ENCODE data around the gene EPN3.
A peak's percentile ranks its signal among the peaks of the same experiment; 100 is the strongest.

The EPN3 gene

DNA sequence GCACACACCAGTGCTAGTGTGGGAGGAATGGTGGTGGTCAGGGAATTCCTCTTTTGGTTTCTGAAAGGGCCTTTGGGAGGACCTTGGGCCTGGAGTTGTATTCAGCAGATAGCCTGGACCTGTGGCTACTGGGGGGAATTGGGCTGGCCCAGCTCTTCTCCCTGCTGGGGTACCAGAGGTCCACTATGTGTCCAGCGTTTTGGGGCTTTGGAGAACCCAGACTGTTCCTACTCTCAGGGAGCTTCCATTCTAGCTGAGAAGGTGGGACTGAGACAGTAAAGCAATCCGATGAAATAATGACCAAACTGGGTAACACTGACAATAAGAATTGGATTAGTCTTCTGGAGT is 2.4 kb downstream of the EPN3 start:
- TF ChIP-seq ZNF274 (IDR thresholded peaks at IDR 0.05; ENCODE audit: low read depth, low read length) = no peak
- H3K4me3 ChIP-seq (ENCODE audit: low read length) = no peak overlapping the region

- TF ChIP-seq ZNF274 (IDR thresholded peaks at IDR 0.05; ENCODE audit: low read depth, low read length) = no peak
- H3K4me3 ChIP-seq (ENCODE audit: low read length) = no peak overlapping the region
Observed at GRCh38 chr17:50535407-50535806, 2.9 kb downstream of the EPN3 start.

GRCh38 chr17:50536683-50537646 is 4.4 kb downstream of the EPN3 start:
- no peak overlapping the region for H3K4me3 ChIP-seq (ENCODE audit: low read length)
- TF ChIP-seq ZNF274 (IDR thresholded peaks at IDR 0.05; ENCODE audit: low read depth, low read length) = no peak

DNA sequence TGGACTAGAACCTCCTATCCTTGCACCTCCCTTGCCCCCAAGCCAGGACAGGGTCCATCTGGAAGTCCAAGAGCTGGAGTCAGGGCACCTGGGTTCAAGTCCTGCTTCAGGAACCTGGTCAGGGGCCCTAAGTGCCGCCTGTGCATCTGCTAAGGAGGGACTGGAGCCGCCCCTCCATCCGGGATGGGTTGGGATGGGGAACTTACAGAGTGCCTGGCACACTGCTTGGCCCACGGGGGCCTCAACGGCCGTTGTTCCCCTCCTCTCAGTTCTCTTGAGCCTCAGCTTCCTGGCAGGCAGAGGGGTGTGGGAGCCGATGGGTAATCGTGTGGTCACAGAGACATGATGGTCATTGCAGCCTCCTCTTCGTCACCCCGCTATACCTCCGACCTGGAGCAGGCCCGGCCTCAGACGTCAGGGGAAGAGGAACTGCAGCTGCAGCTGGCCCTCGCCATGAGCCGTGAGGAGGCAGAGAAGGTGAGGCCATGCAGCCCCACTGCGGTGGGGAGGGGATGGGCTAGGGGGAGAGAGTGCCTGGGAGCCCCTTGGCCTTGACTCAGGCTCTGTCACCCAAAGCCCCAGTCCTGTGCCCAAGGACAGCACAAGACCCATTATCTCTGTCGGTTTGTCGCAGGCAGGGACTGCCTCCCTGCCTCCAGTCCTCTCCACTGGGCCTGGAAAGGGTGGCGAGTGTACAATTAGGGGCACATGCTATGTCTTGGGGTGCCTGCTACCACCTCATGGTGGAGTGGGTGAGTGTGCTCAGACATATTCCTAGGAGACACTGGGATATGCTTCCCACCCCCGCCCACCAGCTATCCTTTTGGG is 5.4 kb downstream of the EPN3 start:
- no peak overlapping the region for H3K4me3 ChIP-seq (ENCODE audit: low read length)
- no peak for TF ChIP-seq ZNF274 (IDR thresholded peaks at IDR 0.05; ENCODE audit: low read depth, low read length)

DNA sequence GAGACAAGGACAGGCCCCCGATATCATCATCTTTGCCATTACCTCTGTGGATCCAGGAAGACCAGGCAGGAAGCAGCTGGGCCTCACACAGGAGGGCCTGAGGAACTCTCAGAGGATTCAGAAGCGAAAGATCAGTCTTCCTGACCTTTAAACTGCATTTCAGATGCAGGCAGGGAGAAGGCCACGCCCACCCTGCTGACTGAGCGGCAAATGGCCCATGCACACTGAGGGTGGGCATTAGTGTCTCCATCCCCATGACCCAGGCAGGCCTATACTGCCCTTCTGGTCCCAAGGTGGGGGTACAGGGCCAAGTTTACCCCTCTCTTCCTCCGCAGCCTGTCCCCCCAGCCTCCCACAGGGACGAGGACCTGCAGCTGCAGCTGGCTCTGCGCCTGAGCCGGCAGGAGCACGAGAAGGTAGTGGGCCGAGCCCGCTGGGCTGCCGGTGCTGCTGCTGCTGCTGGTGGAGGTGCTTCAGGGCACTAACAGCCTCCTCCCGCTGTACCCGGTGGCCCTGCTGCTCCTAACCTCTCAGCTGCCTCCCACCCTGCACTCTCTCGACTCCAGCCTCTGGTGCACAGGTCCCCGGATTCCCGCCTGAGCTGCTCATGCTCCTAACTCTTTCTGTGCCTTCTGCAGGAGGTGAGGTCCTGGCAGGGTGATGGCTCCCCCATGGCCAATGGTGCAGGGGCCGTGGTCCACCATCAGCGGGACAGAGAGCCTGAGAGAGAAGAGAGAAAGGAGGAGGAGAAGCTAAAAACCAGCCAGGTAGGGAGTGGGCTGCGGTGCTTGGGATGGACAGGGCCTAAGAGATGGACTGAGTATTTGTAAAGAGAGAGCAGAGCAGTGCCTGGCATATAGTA is 6.2 kb downstream of the EPN3 start:
- no peak for TF ChIP-seq ZNF274 (IDR thresholded peaks at IDR 0.05; ENCODE audit: low read depth, low read length)
- no peak overlapping the region for H3K4me3 ChIP-seq (ENCODE audit: low read length)

- no peak overlapping the region for H3K4me3 ChIP-seq (ENCODE audit: low read length)
- no peak for TF ChIP-seq ZNF274 (IDR thresholded peaks at IDR 0.05; ENCODE audit: low read depth, low read length)
Observed at GRCh38 chr17:50539762-50540559, 7.4 kb downstream of the EPN3 start.

GRCh38 chr17:50540560-50541401 is 8.2 kb downstream of the EPN3 start:
- no peak for TF ChIP-seq ZNF274 (IDR thresholded peaks at IDR 0.05; ENCODE audit: low read depth, low read length)

GRCh38 chr17:50541402-50541715 is 8.8 kb downstream of the EPN3 start:
- TF ChIP-seq ZNF274 (IDR thresholded peaks at IDR 0.05; ENCODE audit: low read depth, low read length) = no peak
- H3K4me3 ChIP-seq (ENCODE audit: low read length) = no peak overlapping the region; the same call in 1 of the 2 replicates

More at GRCh38 chr17:50540560-50541401, 8.2 kb downstream of the EPN3 start:
- no peak overlapping the region for H3K4me3 ChIP-seq (ENCODE audit: low read length)

DNA sequence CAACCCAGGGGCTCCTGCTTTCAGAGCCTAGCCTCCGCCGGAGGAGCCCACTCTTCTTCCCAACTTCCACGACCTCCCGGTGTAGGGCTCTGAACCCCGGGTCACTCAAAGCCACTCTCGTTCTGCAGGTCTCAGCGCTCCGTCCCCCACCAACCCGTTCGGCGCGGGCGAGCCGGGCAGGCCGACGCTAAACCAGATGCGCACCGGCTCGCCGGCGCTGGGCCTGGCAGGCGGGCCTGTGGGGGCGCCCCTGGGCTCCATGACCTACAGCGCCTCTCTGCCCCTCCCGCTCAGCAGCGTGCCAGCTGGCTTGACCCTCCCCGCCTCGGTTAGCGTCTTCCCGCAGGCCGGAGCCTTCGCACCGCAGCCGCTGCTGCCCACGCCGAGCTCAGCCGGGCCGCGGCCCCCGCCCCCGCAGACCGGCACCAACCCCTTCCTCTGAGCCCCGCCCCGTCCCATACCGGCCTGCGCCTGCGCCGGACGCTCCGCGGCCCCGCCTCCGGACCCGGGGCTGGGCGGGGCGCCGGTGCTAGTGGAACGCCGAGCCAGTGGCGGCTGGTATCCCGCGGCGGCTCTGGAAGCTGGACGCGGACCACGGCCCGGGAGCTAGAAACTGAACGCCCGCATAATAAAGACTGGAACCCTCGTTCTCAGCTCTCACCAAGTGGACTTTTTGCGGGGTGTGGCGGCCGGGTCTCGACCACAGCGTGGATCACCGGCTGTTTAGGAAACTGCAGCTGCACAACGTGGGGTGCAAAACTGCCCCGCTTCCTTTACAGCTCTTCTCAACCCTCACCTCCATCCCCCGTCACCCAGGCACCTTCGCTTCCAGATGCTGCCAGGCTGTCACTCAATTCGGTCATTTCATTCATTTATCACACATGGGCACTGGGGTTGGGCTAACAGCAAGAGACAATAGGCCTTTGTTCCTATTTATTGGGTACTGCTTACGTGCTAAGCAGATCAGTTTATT is 9.5 kb downstream of the EPN3 start:
- H3K4me3 ChIP-seq (ENCODE audit: low read length) = peak overlapping the region; percentile 55; the same call in 1 of the 2 replicates
- no peak for TF ChIP-seq ZNF274 (IDR thresholded peaks at IDR 0.05; ENCODE audit: low read depth, low read length)

DNA sequence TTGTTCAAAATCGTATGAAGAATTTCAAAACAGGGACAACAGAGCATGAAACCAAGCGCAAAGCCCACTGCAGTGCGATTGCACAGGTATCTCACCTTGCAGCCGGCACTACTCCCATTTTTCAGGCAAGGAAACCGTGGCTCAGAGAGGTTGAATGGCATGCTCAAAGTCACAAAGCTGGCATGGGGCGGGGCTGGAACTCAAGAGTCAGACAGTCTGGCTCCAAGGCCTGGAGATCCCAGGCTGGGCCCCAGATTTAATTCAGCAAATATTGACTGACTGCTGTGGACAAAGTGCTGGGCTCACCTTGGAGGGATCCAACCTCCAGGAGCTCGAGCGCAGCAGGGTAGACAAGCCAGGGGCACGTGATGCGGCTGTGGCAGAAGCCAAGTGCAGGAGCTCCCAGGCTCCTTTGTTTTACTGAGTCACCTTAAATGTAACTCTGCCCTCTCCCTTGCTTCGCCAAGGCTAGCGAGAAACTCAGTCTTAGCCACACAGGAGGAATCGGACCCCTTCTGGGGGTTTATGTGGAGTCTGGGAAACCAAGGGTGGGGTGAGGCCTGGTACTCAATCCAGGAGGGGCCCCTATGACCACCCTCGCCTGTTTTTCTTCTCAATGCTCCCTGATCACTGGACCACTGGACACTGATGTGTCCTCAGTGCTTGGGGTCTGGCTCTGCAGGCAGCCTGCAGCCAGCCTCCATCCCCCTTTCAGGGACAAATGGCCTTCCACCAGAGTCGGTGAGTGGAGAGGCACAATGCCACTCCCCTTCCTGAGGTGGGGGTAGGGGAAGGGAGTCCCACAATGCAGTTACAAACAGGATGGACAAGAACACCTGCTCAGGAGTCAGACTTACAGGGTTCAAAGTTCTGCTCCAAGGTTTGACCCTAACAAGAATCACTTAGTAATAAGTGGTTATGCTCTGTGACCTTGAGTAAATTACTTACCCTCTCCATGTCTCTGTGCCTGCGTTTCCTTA is 10.6 kb downstream of the EPN3 start:
- no peak overlapping the region for H3K4me3 ChIP-seq (ENCODE audit: low read length)
- TF ChIP-seq ZNF274 (IDR thresholded peaks at IDR 0.05; ENCODE audit: low read depth, low read length) = no peak
